ENCODE results near the gene EIF4A2.

DNA sequence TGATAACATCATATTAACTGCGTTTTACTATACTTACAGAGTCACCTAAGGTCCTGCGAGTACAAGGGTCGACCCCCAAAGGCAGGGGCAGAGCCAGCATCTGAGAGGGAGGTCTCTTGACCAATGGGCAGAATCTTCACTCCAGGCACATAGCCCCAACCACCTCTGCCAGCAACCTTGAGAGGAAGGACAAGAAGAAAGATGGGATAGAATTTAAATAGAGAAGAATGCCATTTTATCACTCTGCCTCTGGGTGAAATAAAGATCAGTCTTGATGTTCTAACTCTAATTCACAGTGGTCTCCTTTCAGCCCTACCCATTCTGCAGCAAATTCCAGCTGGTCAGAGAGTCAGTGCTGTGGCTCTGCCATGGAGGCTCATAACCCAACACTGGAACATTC is 39.7 kb upstream of the EIF4A2 start:
- TF ChIP-seq, protein P1, sequence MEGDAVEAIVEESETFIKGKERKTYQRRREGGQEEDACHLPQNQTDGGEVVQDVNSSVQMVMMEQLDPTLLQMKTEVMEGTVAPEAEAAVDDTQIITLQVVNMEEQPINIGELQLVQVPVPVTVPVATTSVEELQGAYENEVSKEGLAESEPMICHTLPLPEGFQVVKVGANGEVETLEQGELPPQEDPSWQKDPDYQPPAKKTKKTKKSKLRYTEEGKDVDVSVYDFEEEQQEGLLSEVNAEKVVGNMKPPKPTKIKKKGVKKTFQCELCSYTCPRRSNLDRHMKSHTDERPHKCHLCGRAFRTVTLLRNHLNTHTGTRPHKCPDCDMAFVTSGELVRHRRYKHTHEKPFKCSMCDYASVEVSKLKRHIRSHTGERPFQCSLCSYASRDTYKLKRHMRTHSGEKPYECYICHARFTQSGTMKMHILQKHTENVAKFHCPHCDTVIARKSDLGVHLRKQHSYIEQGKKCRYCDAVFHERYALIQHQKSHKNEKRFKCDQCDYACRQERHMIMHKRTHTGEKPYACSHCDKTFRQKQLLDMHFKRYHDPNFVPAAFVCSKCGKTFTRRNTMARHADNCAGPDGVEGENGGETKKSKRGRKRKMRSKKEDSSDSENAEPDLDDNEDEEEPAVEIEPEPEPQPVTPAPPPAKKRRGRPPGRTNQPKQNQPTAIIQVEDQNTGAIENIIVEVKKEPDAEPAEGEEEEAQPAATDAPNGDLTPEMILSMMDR (optimal IDR thresholded peaks at IDR 0.05 in 1 of 3, IDR thresholded peaks at IDR 0.05 in 1 of 3, conservative IDR thresholded peaks at IDR 0.05 in 1 of 3; ENCODE audit: extremely low read depth in 1 of 3, insufficient read depth in 2 of 3, low read length in 3 of 3): no peak
- TF ChIP-seq EZH2 (IDR thresholded peaks at IDR 0.05; ENCODE audit: low read length): no peak
